ENCODE measurements around the gene CDCA7.
"Not testable (repeated sequence)": the region's sequence is repeated elsewhere in the genome, so short reads cannot be mapped to it uniquely, and the experiment has no call there.

Gene CDCA7

DNA sequence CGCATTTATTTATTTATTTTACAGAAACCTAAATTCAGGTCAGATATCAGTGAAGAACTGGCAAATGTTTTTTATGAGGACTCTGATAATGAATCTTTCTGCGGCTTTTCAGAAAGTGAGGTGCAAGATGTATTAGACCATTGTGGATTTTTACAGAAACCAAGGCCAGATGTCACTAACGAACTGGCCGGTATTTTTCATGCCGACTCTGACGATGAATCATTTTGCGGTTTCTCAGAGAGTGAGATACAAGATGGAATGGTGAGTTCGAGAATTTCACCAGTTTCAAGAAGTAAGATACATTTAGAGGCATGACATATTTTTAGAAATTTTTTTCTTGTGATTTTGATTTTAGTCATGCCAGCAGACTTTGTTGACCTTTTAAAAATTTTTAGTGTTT is 4.6 kb downstream of the CDCA7 start:
- DNase-seq, result no peak

DNA sequence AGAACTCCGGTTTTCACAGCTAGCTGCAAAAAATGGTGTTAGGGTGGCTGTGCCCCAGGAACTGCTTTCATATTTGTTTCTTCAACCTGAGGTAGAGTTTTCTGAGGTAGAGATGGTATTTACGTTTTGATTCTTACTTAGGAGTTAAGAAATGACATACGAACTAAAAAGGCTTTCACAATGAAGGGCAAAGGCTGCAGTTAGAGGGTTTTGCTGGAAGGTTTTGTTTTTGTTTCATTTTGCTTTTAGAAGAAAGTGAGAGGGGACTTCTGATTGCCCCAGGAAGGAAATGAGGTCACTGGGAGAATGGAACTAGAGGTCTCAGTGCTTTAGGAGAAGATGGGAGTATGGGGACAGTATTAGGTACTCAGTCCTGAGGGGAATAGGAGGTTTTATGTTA is 15.5 kb downstream of the CDCA7 start:
- no peak for DNase-seq

DNA sequence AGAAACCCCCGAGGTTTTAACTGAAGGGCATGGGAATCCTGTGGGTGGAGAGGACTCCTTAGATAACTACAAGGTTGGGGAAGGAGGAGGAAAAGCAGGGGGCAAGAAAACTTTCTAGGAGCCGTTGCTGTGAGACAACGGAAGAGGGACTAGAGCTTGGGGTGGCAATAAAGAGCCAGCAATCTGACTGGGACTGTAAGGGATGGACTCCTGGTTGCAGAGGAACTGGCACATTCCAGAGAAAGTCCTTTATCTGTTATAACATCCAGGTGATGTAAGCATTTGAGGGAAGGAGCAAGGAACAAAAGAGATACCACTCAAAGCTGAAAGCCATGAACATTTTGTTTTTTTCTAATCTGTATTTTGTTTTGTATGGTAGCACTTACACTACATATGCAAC is 16.4 kb downstream of the CDCA7 start:
- no peak for DNase-seq

DNA sequence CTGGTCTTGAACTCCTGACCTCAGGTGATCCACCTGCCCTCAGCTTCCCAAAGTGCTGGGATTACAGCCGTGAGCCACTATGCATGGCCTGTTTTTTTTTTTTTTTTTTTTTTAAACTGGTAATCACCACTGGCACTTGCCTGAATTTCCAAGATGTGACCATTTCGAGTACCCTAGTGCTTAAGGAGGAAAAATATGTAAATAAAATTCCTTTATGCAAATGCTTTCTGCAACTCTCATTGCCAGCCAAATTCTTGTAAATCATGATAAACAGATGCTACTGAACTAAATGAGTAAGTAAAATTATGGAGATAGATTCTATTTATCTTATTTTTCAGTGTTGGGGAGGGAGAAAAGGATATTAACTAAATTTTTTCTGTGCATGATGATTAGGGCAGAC is 18.6 kb downstream of the CDCA7 start:
- DNase-seq, result no peak

DNA sequence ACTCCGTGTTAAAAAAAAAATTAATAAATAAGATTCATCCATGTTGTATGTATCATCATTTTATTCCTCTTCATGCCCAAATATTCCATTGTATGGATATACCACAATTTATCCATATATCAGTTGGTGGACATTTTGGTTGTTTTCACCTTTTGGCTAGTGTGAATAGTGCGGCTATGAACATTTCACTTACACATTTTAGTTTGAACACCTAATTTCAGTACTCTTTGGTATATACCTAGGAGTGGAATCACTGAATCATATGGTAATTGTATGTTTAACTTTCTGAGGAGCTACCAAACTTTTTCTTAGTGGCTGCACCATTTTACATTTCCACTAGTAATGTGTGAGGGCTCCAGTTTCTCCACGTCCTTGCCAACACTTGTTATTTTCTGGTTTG is 20.0 kb downstream of the CDCA7 start:
- no peak for DNase-seq

DNA sequence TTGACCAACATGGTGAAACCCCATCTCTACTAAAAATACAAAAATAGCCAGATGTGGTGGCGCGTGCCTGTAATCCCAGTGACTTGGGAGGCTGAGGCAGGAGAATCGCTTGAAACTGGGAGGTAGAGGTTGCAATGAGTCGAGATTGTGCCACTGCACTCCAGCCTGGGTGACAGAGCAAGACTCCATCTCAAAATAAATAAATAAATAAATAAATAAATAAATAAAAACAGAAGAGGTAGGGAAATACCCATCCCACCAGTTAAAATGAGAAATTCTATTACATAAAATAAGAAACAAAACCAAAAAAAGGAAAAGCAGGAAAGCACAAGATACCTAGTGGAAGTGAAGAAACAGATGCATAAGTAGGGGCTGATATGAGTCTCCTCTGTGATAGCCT is 30.9 kb downstream of the CDCA7 start:
- not testable (repeated sequence) for DNase-seq

DNA sequence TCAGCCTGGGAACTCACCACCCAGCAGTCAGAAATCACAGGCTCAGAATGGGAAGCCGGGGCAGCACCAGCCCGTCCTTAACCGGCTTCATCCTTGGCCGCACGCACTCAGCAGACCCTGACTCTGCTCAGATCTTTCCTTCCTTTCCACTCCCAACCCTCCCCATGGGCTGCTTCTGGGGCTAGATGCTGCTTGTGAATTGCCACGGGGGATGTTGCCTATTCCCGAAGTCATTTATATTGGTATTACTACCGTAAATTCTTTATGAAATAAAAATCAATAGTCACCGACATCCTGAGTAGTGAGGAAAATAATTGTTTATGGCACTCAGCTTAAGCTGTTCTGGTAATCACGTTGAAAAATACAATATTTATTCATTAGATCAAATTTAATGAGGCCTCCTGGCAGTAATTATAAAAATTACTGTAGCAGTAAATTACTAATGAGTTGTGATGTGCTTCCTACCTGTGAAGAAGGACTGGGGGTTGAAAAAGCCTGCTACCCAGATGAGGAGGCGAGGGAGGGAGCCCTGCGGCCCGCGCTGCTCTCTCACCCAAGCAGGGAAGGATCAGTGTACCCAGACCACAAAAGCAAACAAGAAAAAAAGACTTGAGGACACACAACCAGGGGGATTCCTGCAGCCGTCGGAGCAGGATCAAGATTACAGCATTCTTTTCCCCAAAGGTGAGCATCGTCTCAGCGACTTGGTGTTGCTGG is 31.5 kb downstream of the CDCA7 start:
- no peak for DNase-seq

DNA sequence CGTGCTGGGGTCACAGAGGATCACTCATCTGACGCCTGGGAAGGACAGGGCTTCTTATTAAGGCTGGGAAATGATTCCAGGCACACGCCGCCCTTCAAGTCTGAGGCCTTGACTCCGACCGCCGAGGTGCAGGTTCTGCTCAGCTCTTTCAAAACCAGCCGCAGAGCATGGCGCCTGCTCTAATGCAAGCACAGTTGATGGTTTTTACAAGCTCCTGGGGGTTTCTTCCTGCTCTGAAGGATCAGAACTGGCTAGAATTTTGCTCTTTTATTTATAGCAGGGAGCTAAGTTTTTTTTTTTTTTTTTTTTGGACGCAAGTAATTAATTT is 32.0 kb downstream of the CDCA7 start:
- DNase-seq, result no peak

DNA sequence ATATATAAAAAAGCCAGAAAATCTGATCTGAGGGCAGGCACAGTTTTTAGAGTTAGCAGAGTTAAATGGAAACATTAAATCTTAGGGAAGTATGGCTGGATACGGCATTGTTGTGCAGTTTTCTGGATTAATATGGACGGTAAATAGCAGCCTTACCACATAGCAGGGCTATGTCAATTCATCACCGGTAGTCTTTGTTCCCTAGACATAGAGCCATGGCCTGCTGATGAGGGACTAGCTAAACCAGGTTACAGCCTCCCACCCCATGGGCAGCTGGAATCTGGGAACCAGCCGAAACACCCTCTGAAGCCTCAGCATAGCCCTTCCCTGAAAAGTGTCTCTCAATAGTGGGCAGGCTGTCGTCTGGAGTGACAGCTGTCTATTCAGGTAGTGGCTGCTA is 32.4 kb downstream of the CDCA7 start:
- DNase-seq, result no peak

DNA sequence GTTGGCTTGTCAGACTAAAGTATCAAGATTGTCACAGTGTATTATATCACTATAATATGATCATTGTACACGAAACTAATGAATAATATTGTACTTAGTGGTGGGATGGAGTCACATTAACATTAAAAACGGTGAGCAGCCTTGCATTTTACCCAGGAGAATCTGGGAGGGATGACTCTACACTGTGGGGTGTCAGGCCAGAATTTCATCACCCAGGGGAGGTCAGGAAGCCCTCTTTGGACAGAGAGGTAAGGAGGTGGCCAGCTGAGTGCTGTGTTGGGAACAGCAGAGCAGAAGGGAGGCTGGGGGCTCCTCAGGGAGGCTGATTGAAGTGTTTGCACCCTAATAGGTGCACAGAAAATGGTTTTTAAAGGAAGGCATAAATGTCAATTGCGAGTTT is 33.0 kb downstream of the CDCA7 start:
- no peak for DNase-seq

DNA sequence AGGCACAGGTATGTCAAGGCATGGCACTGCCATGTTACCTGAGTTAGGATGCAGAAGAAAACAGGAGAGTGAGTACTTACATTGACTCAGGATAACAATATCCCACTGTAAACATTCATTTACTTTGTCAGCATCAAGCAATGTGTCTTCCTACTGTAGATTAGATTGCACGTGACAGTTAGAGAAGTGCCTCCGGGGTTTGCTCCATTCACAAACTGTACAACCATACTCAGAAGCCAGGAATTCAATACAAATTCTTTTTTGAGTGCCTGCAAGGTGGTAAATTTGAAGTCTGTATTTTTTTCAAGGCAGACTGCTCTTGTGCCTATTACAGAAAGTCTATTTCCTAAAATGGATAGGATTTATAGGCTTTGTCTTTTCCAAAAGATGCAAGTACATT is 34.1 kb downstream of the CDCA7 start:
- no peak for DNase-seq

DNA sequence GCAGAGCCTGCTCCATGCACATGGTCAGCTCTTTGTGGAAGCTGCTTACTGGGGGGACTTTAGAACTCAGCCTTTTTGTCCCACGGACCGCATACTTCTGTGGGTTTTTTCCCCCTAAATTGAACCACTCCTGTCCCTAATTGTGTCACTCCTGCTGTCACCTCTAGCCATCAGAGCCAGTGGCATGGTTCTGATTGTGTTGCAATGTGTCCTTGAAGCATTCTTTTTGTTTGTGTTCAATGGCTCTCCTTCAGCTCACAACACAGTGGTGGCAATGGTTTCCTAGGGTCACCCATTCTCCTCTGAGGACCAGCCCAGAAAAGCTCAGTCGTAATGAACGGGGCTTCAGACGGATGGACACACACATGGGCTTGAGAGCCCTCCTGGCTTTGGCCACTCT is 35.4 kb downstream of the CDCA7 start:
- DNase-seq, result no peak

DNA sequence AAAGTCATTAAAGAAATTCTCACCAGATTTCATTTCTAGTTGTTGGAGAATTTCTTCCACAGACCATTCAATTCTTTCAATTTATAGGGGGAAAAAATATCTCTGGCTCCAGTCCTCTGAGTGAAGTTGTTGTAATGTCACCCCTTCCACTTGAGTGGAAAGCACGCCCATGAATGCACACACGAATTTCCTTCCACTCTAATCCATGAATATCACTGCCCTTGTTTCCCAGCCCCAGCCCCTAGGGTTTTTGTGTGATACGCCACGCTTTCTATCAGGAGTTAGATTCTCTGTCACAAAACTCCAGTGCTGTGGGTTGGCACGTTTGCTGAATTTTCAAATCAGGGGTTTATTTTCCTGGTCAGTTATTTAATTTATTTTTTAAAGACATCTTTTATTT is 38.1 kb downstream of the CDCA7 start:
- DNase-seq, result no peak

DNA sequence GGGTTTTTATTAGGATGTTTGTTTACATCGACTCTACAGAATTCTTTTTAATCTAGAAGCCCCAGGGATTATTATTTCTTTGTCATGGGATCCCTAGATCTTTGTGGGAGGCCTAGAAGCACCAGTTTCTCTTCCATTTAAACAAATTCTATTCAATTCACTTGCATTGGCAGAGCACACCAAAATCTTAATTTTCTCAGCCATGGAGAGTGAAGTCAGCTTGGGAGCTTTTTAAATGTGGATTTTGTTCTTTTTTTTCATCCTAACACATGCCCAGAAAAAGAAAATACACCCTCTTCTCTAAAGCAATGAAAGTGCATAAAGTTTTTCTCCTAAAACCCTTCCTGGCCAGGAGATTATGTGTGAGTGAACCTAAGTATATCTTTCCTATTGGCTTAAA is 38.5 kb downstream of the CDCA7 start:
- DNase-seq, result no peak

DNA sequence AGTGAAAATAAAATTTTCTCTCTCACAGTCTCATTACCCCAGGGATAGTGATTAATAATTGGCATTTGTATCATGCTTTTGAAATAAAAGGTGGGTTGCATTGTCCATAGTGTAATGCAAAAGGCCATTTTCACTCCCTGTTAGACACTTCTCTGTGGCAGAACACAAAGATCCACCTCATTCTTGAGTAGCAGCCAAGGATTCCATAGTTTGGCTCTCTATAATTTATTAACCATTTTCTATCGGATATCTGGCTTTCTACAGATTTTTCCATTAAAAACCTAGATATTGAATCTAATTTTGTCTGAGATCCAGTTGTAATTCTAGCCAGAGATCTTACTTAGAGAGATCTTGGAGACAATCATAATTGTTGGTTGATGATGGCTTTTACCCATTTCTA is 39.0 kb downstream of the CDCA7 start:
- no peak for DNase-seq

DNA sequence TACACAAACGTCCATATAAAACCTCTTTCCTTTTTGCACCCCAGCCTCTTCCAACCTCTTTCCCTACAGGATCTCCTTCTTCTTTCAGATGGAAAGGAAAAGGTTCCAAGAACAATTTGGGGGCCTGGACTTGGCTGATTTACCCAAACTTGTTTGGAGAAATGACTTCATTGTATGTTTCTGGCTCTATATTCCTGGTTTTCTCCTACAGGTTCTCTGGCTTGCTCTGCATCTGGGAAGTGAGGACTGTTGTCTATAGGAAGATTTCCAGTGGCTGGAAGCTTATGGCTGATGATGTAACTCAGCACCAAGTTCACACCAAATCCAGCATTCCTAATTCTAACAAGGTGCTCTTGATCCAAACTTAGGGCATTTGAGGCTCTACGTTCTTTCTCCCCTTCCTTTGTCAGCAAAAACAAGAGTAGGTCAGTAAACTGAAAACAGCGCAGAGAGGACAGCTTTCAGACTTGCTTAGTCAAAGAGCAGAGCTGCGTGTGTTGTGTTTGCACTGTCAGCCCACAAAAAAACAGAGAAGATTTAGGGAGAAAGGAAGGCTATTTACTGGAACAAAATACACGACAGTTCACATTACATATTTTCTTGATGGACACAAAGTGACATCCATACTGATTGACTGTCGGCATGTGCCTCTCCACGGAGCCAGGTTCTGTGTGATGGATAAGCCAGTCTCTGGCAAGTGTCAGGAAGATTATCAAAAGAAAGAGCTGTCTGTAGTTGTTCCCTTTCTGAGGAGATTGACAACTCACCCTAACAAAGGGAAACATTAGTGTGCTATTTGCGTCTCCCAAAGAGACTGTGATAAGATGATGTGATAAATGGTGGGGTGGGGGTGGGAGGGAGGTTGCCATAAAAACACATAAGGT is 39.7 kb downstream of the CDCA7 start:
- DNase-seq, result no peak

DNA sequence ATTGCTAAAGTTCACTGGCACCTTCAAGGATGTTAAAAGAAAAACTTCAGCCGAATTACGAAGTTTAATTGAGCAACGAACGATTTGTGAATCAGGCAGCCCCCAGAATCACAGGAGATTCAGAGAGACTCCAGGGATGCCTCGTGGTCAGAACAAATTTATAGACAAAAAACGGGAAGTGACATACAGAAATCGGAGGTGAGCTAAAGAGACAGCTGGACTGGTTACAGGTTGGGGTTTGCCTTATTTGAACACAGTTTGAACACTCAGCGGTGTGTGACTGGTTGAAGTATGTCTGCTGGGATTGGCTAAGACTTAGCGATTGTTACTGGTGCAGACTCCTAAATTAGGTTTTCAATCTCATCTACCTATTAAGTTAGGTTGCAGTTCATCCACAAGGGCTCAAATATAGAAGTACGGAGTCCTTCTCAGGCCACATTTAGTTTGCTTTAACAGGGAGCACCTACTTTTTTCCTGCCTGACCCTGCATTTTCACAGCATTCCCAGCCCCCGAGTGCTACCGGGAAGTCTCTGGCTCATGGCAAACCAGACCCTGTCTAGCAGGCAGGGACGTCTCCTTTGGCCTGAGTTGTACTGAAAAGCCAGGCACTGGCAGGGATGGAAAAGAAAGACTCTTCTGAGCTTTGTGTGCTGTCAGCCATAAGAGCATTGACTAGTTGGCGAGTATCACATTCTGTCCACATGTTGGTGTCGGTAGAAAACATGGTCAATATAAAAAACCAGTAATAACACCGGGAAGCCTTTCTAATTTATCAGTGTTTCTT is 41.1 kb downstream of the CDCA7 start:
- DNase-seq, result no peak

DNA sequence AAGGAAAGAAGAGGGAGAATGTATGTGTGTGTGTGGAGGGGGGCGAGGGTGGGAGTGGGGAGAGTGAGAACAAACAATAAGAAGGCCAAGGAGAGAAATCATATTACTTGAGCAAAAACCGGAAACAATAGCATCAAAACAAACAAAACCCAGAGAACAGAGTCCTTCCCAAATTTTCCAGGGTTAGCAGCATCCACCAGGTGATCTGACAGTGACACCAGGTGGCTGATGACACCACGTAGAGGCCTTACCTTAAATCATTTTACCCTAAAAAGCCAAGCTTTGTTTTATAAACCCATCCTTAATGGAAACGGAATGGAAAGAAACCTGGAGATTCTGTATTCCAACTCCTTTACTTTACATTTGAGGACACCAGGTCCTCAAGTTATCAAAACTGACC is 42.9 kb downstream of the CDCA7 start:
- DNase-seq, result peak; percentile 12

DNA sequence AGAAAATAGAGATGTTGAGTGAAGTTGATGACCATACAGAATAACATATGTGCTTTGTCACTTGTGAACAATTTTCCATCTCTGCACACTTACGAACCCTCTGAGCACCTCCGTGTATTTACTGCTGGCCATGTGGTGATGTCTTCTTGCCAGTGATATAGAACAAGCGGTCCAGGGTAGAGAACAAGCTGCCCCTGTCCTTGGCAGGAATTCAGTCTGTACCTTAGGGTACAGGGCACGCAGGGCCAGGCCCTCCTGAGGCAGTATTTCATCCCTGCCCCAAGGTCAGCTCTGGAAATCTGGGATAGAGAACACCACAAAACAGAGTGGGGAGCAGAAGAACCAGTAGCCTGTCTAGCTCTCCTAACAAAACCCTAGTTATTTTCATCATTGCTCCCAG is 44.6 kb downstream of the CDCA7 start:
- DNase-seq, result no peak

DNA sequence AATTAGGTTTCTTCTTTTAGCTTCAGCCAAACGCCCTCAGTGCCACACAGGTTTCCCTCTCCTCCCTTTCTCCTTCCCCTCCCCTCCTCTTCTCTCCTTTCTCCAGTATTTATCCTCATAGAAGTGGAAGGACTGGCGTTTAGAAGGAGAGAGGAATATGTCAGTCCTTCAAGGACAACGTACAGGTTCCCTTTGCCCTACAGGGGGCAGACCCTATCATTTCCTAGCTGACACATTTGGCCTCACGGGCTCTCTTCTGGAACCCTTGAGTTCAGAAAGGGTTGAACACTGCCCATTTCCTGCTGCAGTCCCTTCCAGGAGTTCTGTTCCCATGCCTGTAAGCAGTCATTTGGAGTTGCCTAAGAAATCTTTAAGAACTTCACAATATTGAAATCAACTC is 46.1 kb downstream of the CDCA7 start:
- DNase-seq, result peak; percentile 13

DNA sequence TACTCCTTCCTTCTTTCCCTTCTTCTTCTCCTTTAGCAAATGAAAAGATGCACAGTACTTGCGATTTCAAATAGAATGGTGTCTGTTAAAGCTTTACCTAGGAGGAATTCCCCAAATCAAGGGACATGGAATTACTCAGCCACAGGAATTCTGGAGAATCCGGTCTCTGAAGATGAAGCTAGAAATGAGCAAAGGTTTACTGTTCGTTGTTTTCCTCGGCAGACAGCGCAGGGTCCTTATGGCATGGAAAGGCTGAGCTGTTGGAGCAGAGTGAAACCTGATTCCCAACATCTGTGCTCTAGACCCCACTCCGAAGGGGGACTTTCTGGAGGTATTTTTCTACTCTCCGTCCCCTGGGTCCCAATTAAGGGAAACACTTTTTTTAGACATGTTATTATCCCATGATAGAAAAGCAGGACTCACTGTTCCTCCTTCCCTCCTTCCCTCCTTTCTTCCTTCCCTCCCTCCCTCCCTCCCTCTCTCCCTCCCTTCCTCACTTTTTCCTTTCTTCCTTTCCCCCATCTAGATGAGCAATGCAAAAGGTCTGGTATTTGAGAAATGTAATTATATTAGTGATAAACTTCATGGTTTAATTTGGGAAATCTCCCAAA is 47.1 kb downstream of the CDCA7 start:
- DNase-seq, result no peak

DNA sequence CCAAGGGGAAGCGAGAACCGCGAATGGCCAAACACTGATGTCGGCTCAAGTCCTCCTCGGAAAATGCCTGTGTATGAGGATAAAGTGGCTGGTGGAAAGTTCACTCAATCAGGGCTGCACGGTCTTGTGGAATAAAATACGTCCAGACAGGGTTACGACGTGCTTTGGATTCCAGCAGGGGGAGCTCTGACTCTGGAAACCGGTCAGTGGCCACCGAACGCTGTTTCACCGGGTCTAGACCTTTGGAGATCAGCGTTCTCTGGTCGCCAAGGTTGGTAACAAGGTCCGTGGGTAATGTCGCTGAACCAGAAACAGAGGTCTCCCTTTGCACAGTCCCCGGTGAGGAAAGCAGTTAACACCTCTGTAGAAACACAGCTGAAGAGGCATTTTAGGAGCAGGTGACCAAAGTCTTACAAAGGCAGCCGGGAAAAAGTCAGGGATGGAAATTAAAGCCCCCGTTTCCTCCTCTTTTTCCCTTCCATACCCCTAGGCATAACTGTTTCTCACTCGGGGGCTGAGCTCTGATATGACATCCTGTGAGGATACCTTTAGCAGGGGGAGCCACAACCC is 47.8 kb downstream of the CDCA7 start:
- peak; percentile 86 for DNase-seq

Data from NCI-H345 (cell line).